Mucosa of rectum (tissue), 2 donors: Measurements from ENCODE around the gene HNF4A.

Experiments used
- H3K27ac ChIP-seq, 2 donors: one replicate each; pipeline ENCODE4 v1.7.0; 2013; ENCODE audit warnings: inconsistent platforms in 2 of 2, low read depth in 2 of 2, low read length in 2 of 2
- H3K27me3 ChIP-seq, 2 donors: one replicate each; pipeline ENCODE4 v1.7.0; 2013; ENCODE audit warnings: low read length in 2 of 2; ENCODE audit not compliant: control insufficient read depth in 2 of 2, insufficient read depth in 2 of 2
- H3K36me3 ChIP-seq, 2 donors: one replicate each; pipeline ENCODE4 v1.7.0; 2013; ENCODE audit warnings: low read length in 2 of 2; ENCODE audit not compliant: control insufficient read depth in 2 of 2, insufficient read depth in 2 of 2
- H3K4me1 ChIP-seq, 2 donors: one replicate each; pipeline ENCODE4 v1.7.0; 2013; ENCODE audit warnings: low read length in 2 of 2, mild to moderate bottlenecking in 1 of 2; ENCODE audit not compliant: control insufficient read depth in 2 of 2, insufficient read depth in 2 of 2
- H3K4me3 ChIP-seq, 2 donors: one replicate each; pipeline ENCODE4 v1.7.0; 2013; ENCODE audit warnings: low read length in 2 of 2
- H3K9ac ChIP-seq, 2 donors: one replicate each; pipeline ENCODE4 v1.7.0; 2013; ENCODE audit warnings: low read length in 2 of 2, low read depth in 1 of 2, mild to moderate bottlenecking in 1 of 2
- H3K9me3 ChIP-seq, 2 donors: one replicate each; pipeline ENCODE4 v1.7.0; 2013; ENCODE audit warnings: low read length in 2 of 2; ENCODE audit not compliant: control insufficient read depth in 2 of 2
- donor health status: healthy.
- donor health status: Normal muscosa, but diverticular disease.

Gene HNF4A

GRCh38 chr20:44436393-44436792 is 80.9 kb downstream of the HNF4A start:
- Histone ChIP-seq H3K36me3 (no peaks in the 10 kb centered on the region), H3K4me1 (peaks cover 11 to 48% of the 10 kb centered on the region in 2 donors), H3K27me3 (no peaks in the 10 kb centered on the region), H3K4me3 (no peak overlapping the region), H3K9me3 (no peaks in the 10 kb centered on the region), H3K9ac (peak overlapping the region; percentile 44 to 65), H3K27ac (peak overlapping the region; percentile 88 to 93)

DNA sequence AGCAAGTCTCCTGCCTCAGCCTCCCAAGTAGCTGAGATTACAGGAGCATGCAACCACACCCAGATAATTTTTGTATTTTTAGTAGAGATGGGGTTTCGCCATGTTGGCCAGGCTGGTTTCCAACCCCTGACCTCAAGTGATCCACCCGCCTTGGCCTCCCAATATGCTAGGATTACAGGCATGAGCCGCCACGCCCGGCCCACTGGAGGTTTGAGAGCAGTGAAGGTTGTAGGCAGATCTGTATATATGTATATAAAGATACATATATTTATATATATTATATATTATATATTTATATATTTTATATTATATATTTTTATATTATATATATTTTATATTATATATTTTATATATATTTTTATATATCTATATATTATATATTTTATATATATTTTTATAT is 82.0 kb downstream of the HNF4A start:
- peaks cover 13 to 55% of the 10 kb centered on the region in 2 donors for H3K4me1 ChIP-seq
- no peaks in the 10 kb centered on the region for H3K9me3 ChIP-seq
- no peak overlapping the region for H3K4me3 ChIP-seq
- no peaks in the 10 kb centered on the region for H3K36me3 ChIP-seq
- H3K27ac ChIP-seq, result peak overlapping the region; percentile 88 to 93
- H3K9ac ChIP-seq, result no peak overlapping the region
- H3K27me3 ChIP-seq, result peaks cover 0 to 2% of the 10 kb centered on the region in 2 donors

- H3K27me3 ChIP-seq, result peaks cover 0 to 2% of the 10 kb centered on the region in 2 donors
- no peaks in the 10 kb centered on the region for H3K9me3 ChIP-seq
- no peaks in the 10 kb centered on the region for H3K36me3 ChIP-seq
- H3K4me3 ChIP-seq, result no peak overlapping the region
- H3K27ac ChIP-seq, result no peak overlapping the region
- H3K4me1 ChIP-seq, result peaks cover 15 to 55% of the 10 kb centered on the region in 2 donors
- H3K9ac ChIP-seq, result no peak overlapping the region
Observed at GRCh38 chr20:44438782-44439181, 83.3 kb downstream of the HNF4A start.

DNA sequence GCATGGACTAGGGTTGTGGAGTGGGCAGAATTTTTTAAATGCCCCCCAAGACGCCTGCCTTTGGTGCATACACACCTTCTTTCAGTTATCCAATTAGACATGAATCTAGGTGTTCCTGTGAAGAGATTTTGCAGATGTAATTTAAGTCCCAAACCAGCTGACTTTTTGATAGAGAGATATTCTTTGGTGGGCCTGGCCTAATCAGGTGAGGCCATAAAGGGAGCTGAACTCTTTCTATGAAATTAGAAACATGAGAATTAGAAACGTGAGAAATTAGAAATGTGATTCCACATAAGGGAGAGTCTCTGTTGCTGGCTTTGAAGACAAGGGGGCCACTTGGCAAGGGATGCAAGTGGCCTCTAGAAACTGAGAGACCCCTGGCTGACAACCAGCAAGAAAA is 83.8 kb downstream of the HNF4A start:
- peaks cover 0 to 2% of the 10 kb centered on the region in 2 donors for H3K27me3 ChIP-seq
- no peak overlapping the region for H3K27ac ChIP-seq
- peaks cover 11 to 50% of the 10 kb centered on the region in 2 donors for H3K4me1 ChIP-seq
- H3K9ac ChIP-seq, result no peak overlapping the region
- no peaks in the 10 kb centered on the region for H3K36me3 ChIP-seq
- no peak overlapping the region for H3K4me3 ChIP-seq
- no peaks in the 10 kb centered on the region for H3K9me3 ChIP-seq

DNA sequence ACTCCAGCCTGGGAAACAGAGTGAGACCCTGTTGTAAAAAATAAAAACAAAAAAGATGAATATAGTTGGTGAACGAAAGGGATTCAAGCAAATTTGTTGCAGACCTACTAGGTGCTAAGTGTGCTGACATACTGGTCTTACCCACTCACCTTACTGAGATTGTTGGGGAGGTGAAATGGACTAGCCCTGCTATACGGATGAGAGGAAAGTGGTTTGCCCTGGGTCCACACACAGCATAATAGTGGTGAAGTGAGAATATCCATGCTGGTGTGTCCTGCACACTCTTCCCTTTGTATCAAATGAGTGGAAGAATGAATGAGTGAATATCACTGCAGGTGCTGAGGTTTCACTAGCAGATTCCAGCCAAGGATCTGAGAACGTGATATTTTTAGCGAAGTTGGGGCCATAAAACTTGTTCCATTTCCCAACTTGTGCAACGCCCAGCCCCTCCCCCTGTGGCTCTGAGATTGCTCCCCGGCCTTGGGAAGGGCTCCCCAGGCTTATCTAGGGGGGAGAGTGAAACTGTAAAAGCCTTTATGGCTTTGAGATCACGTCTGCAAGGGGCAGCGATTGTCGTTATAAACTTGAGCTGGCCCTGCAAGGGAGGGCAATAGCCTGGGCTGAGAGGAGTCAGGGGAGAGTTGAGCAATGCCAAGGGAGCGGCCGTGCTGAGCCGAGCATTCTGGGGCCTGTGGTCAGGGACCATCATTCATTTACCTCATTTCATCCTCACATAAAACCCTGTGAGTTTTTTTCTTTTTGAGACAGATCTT is 87.0 kb downstream of the HNF4A start:
- peaks cover 22 to 50% of the 10 kb centered on the region in 2 donors for H3K4me1 ChIP-seq
- peaks cover 0 to 2% of the 10 kb centered on the region in 2 donors for H3K27me3 ChIP-seq
- no peaks in the 10 kb centered on the region for H3K9me3 ChIP-seq
- H3K9ac ChIP-seq, result peak overlapping the region; percentile 49 to 74
- H3K4me3 ChIP-seq, result peak overlapping the region; percentile 8 to 19
- peak overlapping the region; percentile 82 to 93 for H3K27ac ChIP-seq
- no peaks in the 10 kb centered on the region for H3K36me3 ChIP-seq

DNA sequence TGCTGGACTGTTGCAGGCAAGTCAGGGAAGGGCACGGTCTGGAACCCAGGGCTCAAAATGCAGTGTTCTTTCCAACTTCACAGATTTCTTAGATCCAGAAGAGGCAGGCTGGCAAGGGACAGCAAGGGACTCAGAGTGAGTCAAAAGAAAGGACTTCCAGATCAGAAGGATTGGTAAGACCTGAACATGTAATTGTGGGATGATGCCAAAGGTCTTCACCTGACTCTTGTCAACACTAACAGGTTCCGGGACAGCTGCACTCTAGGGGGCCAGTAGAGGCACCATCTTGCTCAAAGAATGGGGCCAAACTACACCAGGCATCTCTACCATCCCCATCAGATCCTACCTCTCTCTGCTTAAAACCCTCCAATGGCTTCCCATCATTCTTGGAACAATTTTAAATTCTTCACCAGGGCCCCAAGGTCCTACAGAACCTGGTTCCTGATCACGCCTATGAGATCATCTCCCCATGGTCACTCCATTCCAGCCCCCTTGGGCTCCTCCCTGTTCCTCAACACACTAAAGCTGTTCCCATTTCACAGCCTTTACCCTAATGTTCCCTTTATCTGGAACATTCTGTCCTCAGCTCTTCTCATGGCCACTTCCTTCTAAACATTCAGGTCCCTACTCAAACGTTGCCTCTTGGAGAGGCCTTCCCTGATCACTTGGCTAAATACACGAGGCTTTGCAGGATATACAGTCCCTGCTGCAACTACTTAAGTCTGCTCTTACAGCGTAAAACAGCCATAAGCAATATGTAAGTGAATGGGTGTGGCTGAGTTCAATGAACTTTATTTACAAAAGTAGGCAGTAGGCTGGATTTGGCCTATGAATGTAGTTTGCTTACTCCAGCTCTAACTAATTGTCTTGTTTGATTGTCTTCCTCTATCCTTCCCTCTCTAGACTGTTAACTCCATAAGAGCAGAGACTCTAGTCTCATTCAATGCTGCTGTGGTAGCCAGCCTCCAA is 90.5 kb downstream of the HNF4A start:
- H3K4me3 ChIP-seq, result no peak overlapping the region
- H3K27me3 ChIP-seq, result peaks cover 0 to 2% of the 10 kb centered on the region in 2 donors
- peak overlapping the region; percentile 80 to 98 for H3K27ac ChIP-seq
- H3K9ac ChIP-seq, result peak overlapping the region in 1 of 2 donors; percentile 61
- no peaks in the 10 kb centered on the region for H3K36me3 ChIP-seq
- H3K4me1 ChIP-seq, result peaks cover 29 to 51% of the 10 kb centered on the region in 2 donors
- no peaks in the 10 kb centered on the region for H3K9me3 ChIP-seq

DNA sequence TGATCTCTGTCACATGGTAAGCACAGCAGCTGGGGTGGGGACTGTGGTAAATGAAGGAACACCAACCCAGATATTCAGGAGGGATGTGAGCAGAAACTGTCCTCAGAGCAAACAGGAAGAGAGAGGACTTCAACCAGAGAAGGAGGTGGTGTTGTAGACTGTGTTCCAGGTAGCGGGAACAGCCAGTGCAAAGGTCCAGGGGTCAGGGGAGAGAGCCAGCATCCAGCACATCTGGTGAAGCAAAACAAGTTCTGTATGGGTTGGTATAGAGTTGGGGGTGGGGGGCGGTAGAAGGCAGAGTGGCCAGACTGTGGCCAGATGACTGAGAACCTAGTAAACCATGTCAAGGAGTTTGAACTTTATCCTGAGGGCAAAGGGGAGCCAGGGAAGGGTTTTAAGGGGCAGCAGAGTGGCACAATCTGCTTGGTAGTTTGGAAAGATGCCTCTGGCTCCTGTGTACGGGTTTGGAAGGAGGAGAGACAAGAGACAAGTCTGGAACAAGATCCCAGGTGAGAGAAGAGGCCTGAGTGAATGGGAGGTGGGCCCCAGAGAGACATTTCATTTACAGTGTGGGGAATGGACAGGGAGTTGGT is 92.4 kb downstream of the HNF4A start:
- H3K27ac ChIP-seq, result peak overlapping the region in 1 of 2 donors; percentile 35
- H3K9me3 ChIP-seq, result no peaks in the 10 kb centered on the region
- H3K36me3 ChIP-seq, result no peaks in the 10 kb centered on the region
- H3K4me3 ChIP-seq, result no peak overlapping the region
- no peak overlapping the region for H3K9ac ChIP-seq
- peaks cover 26 to 38% of the 10 kb centered on the region in 2 donors for H3K4me1 ChIP-seq
- no peaks in the 10 kb centered on the region for H3K27me3 ChIP-seq

DNA sequence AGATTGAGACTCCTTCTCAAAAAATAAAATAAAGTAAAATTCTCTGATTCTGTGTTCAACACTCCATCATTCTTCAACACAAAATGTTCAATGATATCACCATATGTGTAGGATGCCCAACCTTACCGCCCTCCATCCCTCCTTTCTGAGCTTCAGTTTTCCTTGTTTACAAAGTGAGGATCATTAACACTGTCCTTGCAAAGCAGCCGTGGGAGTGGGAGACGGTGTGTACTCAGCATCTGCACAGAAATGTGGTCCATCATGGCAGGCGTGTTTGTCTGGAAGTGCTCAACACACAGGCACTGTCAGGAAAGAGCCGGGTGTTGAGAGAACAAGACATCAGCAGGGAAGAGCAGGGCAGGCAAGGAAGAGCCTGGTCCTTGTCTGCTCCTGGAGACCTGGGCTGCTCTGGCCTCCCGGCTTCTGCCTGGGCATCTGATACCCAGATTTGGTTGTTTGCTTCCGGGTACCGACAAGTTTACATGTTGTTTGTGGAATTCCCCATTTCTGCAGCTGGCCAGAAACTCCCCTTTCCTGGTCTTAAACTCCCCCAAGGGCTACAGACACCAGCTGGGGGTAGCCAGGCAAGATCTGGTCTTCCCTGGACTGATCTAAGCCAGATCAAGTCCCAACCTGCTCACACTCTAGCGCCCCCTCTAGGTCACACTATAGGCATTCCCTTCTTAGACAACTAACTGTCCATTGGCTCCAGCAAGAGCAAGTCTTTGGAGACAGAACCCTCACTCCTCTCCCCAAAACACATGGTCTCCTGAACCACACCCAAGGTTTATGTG is 93.5 kb downstream of the HNF4A start:
- Histone ChIP-seq H3K9ac (peak overlapping the region in 1 of 2 donors; percentile 2), H3K4me3 (no peak overlapping the region), H3K27me3 (no peaks in the 10 kb centered on the region), H3K27ac (peak overlapping the region in 1 of 2 donors; percentile 30), H3K36me3 (no peaks in the 10 kb centered on the region), H3K9me3 (no peaks in the 10 kb centered on the region), H3K4me1 (peaks cover 21 to 32% of the 10 kb centered on the region in 2 donors)

- no peaks in the 10 kb centered on the region for H3K9me3 ChIP-seq
- no peaks in the 10 kb centered on the region for H3K36me3 ChIP-seq
- H3K27me3 ChIP-seq, result no peaks in the 10 kb centered on the region
- no peak overlapping the region for H3K27ac ChIP-seq
- H3K4me3 ChIP-seq, result no peak overlapping the region
- H3K9ac ChIP-seq, result no peak overlapping the region
- H3K4me1 ChIP-seq, result peaks cover 21 to 30% of the 10 kb centered on the region in 2 donors
Observed at GRCh38 chr20:44449864-44450263, 94.4 kb downstream of the HNF4A start.
